T-helper 1 cell treated with Interleukin-12 subunit alpha and Interleukin-12 subunit beta and Interleukin-4 antibody, amounts not matched to agents 30 ng/mL and 1 ng/mL, for 36 hours (primary cell): ENCODE measurements around the gene KDM4E. TPM values are rescaled to one million over a fixed set of nuclear protein-coding genes. Genes with fewer than 3 reads are reported as not detected.

ENCODE experiments used
- intact Hi-C: fragments of 100-400 bp; cut with micrococcal nuclease; formaldehyde crosslinking; loops from one replicate; pipeline ENCODE4 v1.15.1; 2024
- total RNA-seq: library from RNA; stranded (reverse); gene quantifications from 2 replicates; pipeline ENCODE4 v1.2.3, GENCODE V29; 2022

The KDM4E gene
- total RNA-seq, 1 donor from 2014 or later = not detected

- intact Hi-C loops = no loop called here
Measured at GRCh38 chr11:95050595-95051202, 25.6 kb downstream of the KDM4E start.

- intact Hi-C loops = no loop called here
Measured at GRCh38 chr11:95054356-95054755, 29.3 kb downstream of the KDM4E start.

GRCh38 chr11:95055283-95055897 lies 30.3 kb downstream of the KDM4E start:
- intact Hi-C loops = no loop called here

DNA sequence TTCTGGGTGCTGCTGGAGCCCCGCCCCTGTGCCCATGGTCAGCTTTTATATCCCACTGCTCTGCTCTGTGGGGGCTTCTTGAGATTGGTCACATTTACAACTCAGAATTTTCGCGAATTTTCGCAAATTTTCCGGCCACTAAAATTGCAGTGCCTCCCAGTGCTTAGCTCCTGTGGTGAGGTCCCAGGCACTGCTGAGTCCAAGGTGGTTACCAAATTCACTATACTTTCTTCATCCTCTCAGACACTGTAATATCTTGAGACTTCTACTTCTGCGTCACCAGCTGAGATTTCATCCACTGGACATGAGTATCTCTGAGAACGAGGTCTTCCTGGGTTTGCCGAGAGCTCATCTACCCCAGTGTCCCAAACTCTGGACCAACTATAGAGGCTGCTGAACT lies 32.9 kb downstream of the KDM4E start:
- intact Hi-C loops = no loop called here

- intact Hi-C loops = no loop called here
Measured at GRCh38 chr11:95058621-95059020, 33.6 kb downstream of the KDM4E start.

GRCh38 chr11:95059046-95059445 lies 34.0 kb downstream of the KDM4E start:
- intact Hi-C loops = no loop called here

DNA sequence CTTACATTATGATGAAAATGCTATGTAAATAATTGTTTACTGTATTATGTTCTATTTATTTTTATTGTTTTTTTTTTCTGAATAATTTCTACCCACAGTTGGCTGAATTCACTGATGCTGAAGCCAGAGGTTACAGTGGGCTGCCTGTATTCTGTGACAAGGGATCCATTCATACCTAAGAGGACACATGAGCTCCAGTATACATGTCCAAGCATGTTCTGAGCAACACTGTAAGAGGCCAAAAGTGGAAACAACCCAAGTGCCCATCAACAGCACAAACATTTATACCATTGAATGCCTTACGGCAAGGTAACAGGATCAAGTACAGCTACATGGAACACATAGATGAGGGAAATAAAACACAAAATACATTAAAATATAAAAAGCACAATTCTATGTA lies 40.3 kb downstream of the KDM4E start:
- intact Hi-C loops = loop anchor here (5.0 to 10.0 kb wide), 7 partner anchors 523 to 1401 kb away; partner anchors contain the start of genes ANKRD49, CEP295, FUT4 and MRE11

DNA sequence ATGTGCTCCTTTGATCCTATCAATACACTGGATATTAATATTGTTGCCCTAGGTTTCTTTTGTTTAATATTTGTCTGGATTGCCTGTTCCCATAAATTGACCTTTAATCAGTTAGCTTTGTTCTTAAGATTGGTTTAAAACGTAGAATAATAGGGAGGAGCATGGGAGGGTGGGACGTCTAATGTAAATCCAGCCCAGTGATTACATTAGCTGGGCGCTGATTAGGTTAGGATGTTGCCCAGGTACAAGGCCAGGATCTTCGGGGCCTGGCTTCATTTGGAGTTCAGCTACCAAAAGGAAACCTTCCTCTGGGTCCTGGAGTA lies 41.6 kb downstream of the KDM4E start, which contains the start of gene SRSF8:
Gene SRSF8 (plus strand): TSS at position 204 of the 323 bp plus-strand sequence. CDS start 308 bp downstream, outside the sequence.
- intact Hi-C loops = loop anchor here (1.0 to 10.0 kb wide), 8 partner anchors 443 to 1402 kb away; partner anchors contain the start of genes ANKRD49, CEP295, FUT4 and MRE11

DNA sequence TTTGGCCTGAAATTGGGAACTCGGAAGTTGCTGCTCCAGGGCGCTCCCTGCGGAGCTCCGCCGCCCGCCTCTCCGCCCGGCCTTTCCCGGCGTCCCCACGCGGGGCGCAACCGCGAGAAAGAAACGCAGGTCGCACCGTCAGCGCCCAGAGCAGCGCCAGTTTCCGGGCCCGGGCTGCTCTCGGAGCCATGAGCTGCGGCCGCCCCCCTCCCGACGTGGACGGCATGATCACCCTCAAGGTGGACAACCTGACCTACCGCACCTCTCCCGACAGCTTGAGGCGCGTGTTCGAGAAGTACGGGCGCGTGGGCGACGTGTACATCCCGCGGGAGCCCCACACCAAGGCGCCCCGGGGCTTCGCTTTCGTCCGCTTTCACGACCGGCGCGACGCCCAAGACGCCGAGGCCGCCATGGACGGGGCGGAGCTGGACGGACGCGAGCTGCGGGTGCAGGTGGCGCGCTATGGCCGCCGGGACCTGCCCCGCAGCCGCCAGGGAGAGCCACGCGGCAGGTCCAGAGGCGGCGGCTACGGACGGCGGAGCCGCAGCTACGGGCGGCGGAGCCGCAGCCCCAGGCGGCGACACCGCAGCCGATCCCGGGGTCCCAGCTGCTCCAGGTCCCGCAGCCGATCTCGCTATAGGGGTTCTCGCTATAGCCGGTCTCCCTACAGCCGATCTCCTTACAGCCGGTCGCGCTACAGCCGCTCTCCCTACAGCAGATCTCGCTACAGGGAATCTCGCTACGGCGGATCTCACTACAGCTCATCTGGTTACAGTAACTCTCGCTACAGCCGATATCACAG lies 42.2 kb downstream of the KDM4E start:
- intact Hi-C loops = loop anchor here (1.0 to 10.0 kb wide), 8 partner anchors 444 to 1402 kb away; partner anchors contain the start of genes ANKRD49, CEP295, FUT4 and MRE11

GRCh38 chr11:95067841-95068219 lies 42.8 kb downstream of the KDM4E start:
- intact Hi-C loops = loop anchor here (1.0 to 10.0 kb wide), 19 partner anchors 21 to 1871 kb away; partner anchors contain the start of genes ANKRD49, C11orf54, CCDC82 and CEP295

DNA sequence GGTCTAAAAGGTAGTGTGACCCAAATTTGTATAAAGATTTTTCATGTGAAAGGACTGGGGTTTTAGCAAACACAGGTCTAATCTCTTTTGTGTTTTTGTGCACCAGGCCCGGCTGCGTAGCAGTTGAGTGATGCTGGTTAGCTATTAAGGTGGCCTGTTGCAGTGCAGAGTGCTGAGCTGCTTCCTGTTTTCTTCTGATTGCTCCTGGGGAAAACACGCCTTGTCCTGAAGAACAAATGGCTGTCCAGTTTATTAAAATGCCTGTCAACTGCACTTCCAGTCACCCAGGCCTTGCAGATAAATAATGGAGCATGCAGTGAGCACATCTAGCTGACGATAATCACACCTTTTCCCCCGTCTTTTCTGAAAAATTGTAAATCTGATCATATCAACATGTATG lies 43.5 kb downstream of the KDM4E start:
- intact Hi-C loops = loop anchor here (1.0 to 10.0 kb wide), 18 partner anchors 21 to 1872 kb away; partner anchors contain the start of genes ANKRD49, C11orf54, CCDC82 and CEP295

DNA sequence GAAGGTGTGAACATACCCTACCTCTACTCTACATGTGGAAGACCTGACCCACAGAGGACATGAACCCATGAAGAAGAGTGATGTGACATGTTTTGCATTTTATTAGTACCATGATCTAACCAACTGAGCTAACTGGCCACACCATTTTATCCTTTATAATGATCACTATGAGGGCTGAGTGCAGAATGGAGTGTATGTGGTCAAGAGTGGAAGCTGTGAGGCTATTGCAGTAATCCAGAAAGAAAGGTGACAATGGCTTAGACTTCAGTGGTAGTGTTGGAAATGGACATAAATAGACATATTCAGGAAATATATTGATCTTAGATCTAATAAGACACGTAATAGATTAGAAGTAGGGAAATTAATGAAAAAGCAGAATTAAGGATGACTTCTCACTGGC lies 45.4 kb downstream of the KDM4E start:
- intact Hi-C loops = no loop called here

- intact Hi-C loops = no loop called here
Measured at GRCh38 chr11:95072948-95073347, 47.9 kb downstream of the KDM4E start.

- intact Hi-C loops = no loop called here
Measured at GRCh38 chr11:95074792-95075563, 49.9 kb downstream of the KDM4E start.

DNA sequence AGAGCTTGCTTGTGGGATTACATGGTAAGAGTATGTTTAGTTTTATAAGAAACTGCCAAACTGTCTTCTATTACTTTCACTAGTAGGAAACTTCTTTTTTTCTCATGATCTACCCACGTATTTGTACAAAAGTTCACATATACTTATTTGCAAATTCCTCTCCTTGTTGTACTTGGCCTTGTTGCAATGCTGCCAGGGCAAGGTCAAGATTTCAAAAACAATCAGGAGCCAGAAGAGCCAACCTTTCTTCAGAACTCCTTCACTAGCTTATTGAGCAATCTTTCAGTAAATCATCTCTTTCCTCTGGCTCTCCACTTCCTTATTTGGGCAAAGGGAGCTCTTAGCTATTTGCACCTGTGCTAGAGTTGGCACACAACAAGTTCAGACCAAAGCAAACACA lies 51.4 kb downstream of the KDM4E start:
- intact Hi-C loops = no loop called here

DNA sequence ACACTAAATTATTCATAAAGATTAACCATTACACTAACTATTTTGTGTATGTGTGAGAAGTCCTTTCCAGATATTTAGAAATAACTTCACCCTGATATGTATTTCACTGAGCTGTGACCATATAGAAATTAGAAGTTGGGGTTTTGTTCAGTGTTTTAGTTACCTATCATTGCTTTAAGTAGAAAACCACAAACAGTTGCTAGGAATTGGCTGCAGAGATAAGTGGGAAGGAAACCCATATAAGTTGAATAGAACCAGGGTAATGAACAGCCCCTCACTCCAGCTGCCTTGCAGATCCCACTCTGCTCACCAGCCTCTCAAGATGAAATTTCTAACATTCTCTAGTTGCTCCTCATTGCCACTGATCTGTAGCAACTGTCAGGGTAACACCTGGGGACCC lies 51.9 kb downstream of the KDM4E start:
- intact Hi-C loops = no loop called here

Other genes starting within 250 kb of the KDM4E start
- gene CWC15, start 51.7 kb upstream of the KDM4E start, total RNA-seq = 71.1 and 75.9 TPM in 2 replicates
- 0.44 TPM in 2 replicates for gene KDM4D, start 51.5 kb upstream of the KDM4E start, total RNA-seq
- not detected in 2 replicates for gene KDM4F, start 24.2 kb downstream of the KDM4E start, total RNA-seq
- 41.3 and 41.6 TPM in 2 replicates for gene SRSF8, start 41.7 kb downstream of the KDM4E start, total RNA-seq
- gene ENDOD1, start 64.6 kb downstream of the KDM4E start, total RNA-seq = 21.9 and 22.4 TPM in 2 replicates
- 43.5 and 47.3 TPM in 2 replicates for gene SESN3, start 205.9 kb downstream of the KDM4E start, total RNA-seq